GM12864 (cell line): Measurements from ENCODE around the gene SCT.
A peak's percentile ranks its signal among the peaks of the same experiment; 100 is the strongest.

Experiments
- DNase-seq: peaks from one replicate; pipeline ENCODE4 v3.0.0-alpha.2; 2011; ENCODE audit warnings: low read depth
- H3K4me3 ChIP-seq: 2 replicates; pipeline ENCODE4 v1.5.1; 2011; ENCODE audit warnings: mild to moderate bottlenecking, low read depth, low read length, control low read depth
- CTCF ChIP-seq: IDR thresholded peaks from 2 replicates; pipeline ENCODE4 v1.5.1; 2011; ENCODE audit warnings: low read depth, mild to moderate bottlenecking, moderate library complexity, low read length, control low read depth, inconsistent platforms; ENCODE audit errors: missing control alignments

SCT gene

GRCh38 chr11:606245-606644 is 20.7 kb downstream of the SCT start:
- H3K4me3 ChIP-seq, result no peak overlapping the region
- no peak for TF ChIP-seq CTCF
- no peak for DNase-seq

- H3K4me3 ChIP-seq, result no peak overlapping the region
- TF ChIP-seq CTCF, result no peak
- no peak for DNase-seq
These were observed 21.5 kb downstream of the SCT start for GRCh38 chr11:605286-606129.

GRCh38 chr11:603154-603553 is 23.8 kb downstream of the SCT start:
- DNase-seq, result no peak
- no peak for TF ChIP-seq CTCF
- H3K4me3 ChIP-seq, result no peak overlapping the region

GRCh38 chr11:601573-602245 is 25.3 kb downstream of the SCT start:
- H3K4me3 ChIP-seq, result no peak overlapping the region
- TF ChIP-seq CTCF, result no peak
- no peak for DNase-seq

- no peak for TF ChIP-seq CTCF
- H3K4me3 ChIP-seq, result no peak overlapping the region
- DNase-seq, result no peak
These were observed 28.8 kb downstream of the SCT start for GRCh38 chr11:598005-598680.

GRCh38 chr11:597166-597725 is 29.7 kb downstream of the SCT start:
- peak; percentile 46 for TF ChIP-seq CTCF
- DNase-seq, result no peak
- H3K4me3 ChIP-seq, result no peak overlapping the region
